Neural progenitor cell (in vitro differentiated cells): ENCODE results near the gene H3-3A.

Experiments used
- EZH2 ChIP-seq: fragments of 200-600 bp; sonication (generic); IDR thresholded peaks from 2 replicates; pipeline ENCODE4 v1.6.1; 2017; ENCODE audit warnings: antibody characterized with exemption, mild to moderate bottlenecking, moderate library complexity
- TF ChIP-seq, protein P1 (sequence below): fragments of 200-600 bp; sonication (generic); IDR thresholded peaks from 2 replicates; pipeline ENCODE4 v1.5.1; 2017; ENCODE audit warnings: antibody characterized with exemption, mild to moderate bottlenecking

- TF ChIP-seq, protein P1, sequence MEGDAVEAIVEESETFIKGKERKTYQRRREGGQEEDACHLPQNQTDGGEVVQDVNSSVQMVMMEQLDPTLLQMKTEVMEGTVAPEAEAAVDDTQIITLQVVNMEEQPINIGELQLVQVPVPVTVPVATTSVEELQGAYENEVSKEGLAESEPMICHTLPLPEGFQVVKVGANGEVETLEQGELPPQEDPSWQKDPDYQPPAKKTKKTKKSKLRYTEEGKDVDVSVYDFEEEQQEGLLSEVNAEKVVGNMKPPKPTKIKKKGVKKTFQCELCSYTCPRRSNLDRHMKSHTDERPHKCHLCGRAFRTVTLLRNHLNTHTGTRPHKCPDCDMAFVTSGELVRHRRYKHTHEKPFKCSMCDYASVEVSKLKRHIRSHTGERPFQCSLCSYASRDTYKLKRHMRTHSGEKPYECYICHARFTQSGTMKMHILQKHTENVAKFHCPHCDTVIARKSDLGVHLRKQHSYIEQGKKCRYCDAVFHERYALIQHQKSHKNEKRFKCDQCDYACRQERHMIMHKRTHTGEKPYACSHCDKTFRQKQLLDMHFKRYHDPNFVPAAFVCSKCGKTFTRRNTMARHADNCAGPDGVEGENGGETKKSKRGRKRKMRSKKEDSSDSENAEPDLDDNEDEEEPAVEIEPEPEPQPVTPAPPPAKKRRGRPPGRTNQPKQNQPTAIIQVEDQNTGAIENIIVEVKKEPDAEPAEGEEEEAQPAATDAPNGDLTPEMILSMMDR, result no peak
- TF ChIP-seq EZH2, result no peak
Observed at GRCh38 chr1:226117330-226117729, 54.8 kb downstream of the H3-3A start.
